Mesendoderm (in vitro differentiated cells): ENCODE measurements around the gene ZDHHC20.
A peak's percentile ranks its signal among the peaks of the same experiment; 100 is the strongest.

Source experiments
- small RNA-seq: library from polyadenylated mRNA; stranded (forward); fragments of <200 nt; extraction: miRNeasy Mini kit (QIAGEN cat#:217004); gene quantifications from one replicate; pipeline ENCODE3, GENCODE V24; 2013; ENCODE audit not compliant: insufficient read depth

Gene ZDHHC20

Small RNAs within 50 kb of the gene (small RNA-seq; reads per million reads assigned to genes)
- 4.1 reads per million, percentile 63 among the genes with 10 or more reads in this experiment for gene RNA5SP25
